Spleen (tissue), 7 donors: ENCODE data around the gene OR5I1.
"Not testable (repeated sequence)": the region's sequence is repeated elsewhere in the genome, so short reads cannot be mapped to it uniquely, and the experiment has no call there.

Experiments
- CTCF ChIP-seq, 11 experiments: fragments of 200-600 bp in 7 of 11; fragments of 450-650 bp in 4 of 11; sonication (generic) in 4 of 11; IDR thresholded peaks in 8 of 11; conservative IDR thresholded peaks in 3 of 11; 1 replicate in 7 of 11; 2 replicates in 4 of 11; pipeline versions ENCODE4 v1.4.0 to v1.8.0; 2016 to 2021; ENCODE audit warnings: antibody characterized with exemption in 11 of 11, inconsistent platforms in 4 of 11, mild to moderate bottlenecking in 1 of 11
- POLR2A ChIP-seq, 3 donors: fragments of 450-650 bp; IDR thresholded peaks; one replicate each; pipeline ENCODE4 v1.5.1; 2017; ENCODE audit warnings: antibody characterized with exemption in 3 of 3, mild to moderate bottlenecking in 1 of 3
- POLR2AphosphoS5 ChIP-seq, 3 donors: sonication (generic); formaldehyde crosslinking; IDR thresholded peaks; one replicate each; pipeline ENCODE4 v1.5.1; 2017; ENCODE audit warnings: antibody characterized with exemption in 3 of 3
- donor health status: DM: no; HTN: no; CAD: no; lungs with moderate emphysema.
- donor health status: DM: no; HTN: no; CAD: no.
- donor health status: DM: no; HTN: no; CAD: no.

- TF ChIP-seq POLR2AphosphoS5 (IDR thresholded peaks at IDR 0.05); POLR2A (IDR thresholded peaks at IDR 0.05); CTCF (IDR thresholded peaks at IDR 0.05 in 8 of 11, conservative IDR thresholded peaks at IDR 0.05 in 3 of 11): not testable (repeated sequence)
Measured at GRCh38 chr11:55885481-55885880, 50.7 kb downstream of the OR5I1 start.
